ENCODE results near the gene GUCD1.
"Not testable (repeated sequence)": the region's sequence is repeated elsewhere in the genome, so short reads cannot be mapped to it uniquely, and the experiment has no call there.

GUCD1 gene

DNA sequence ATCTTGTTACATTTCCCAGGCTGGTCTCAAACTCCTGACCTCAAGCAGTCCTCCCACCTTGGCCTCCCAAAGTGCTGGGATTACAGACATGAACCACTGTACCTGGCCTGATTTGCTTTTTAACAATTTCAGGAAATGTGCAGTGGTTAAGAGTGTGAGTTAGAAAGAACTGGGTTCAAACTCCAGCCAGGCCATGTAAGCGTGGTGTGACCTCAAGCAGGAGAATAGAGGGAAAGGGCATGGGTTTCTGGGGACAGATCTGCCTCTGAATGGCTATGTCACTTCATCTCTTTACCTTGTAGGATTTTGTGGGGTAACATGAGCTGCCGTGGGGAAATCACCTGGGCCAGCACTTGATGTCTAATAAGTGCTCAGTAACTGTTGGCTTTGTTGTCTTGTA is 10.1 kb upstream of the GUCD1 start:
- no peak overlapping the region for H3K4me3 ChIP-seq (ENCODE audit: low read length)
- no peak for DNase-seq (ENCODE audit: low read depth)

GRCh38 chr22:24564376-24565058 is 9.6 kb upstream of the GUCD1 start:
- no peak for TF ChIP-seq CTCF (conservative IDR thresholded peaks at IDR 0.05; ENCODE audit: low read length)
- peak; percentile 70 for DNase-seq (ENCODE audit: low read depth)
- no peak overlapping the region for H3K4me3 ChIP-seq (ENCODE audit: low read length)

More for the DNA sequence above, 10.1 kb upstream of the GUCD1 start:
- no peak for TF ChIP-seq CTCF (conservative IDR thresholded peaks at IDR 0.05; ENCODE audit: low read length)

DNA sequence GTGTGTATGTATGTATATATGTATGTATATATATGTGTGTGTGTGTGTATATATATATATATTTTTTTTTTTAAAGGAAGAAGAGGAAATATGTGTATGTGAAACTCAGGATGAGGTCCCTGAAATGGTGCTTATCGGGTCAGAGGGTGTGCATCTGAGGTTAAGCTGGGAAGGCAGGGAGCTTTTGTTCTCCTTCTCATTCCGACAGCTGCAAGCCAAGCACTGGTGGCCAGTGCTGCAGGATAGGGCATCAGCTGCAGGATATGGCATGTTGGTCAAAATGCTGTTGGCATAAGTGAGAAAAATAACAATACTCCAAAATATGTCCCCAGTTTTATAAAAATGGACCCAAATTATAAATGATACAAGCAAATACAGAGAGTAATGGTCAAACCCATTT is 8.3 kb upstream of the GUCD1 start:
- DNase-seq (ENCODE audit: low read depth) = no peak
- no peak for TF ChIP-seq CTCF (conservative IDR thresholded peaks at IDR 0.05; ENCODE audit: low read length)
- H3K4me3 ChIP-seq (ENCODE audit: low read length) = no peak overlapping the region

DNA sequence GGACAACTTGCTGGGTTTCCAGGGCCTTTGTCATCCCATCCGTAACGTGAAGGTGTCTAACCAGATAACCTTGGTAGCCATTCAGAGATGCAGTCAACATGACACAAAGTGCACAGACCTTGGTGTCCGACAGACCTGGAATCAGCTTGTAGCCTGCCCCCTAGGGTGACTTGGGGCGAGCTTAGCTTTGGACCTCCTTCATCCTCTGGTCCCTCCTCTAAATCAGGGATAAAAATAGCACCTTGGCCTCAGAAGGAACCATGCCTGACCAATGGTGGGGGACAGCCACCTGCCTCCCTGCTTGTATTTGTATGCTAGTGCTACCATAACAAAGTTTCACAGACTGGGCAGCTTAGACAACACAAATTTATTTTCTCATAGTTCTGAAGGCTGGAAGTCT is 4.5 kb upstream of the GUCD1 start:
- no peak for DNase-seq (ENCODE audit: low read depth)
- TF ChIP-seq CTCF (conservative IDR thresholded peaks at IDR 0.05; ENCODE audit: low read length) = no peak
- H3K4me3 ChIP-seq (ENCODE audit: low read length) = no peak overlapping the region

GRCh38 chr22:24555165-24556039 is 464 bp upstream of the GUCD1 start, which contains the start of gene SNRPD3:
Gene SNRPD3 (plus strand): TSS chr22:24555999. CDS start chr22:24557675, 1,676 bp downstream.
- H3K4me3 ChIP-seq (ENCODE audit: low read length) = peak within 1 kb of the TSS; percentile 99
- TF ChIP-seq CTCF (conservative IDR thresholded peaks at IDR 0.05; ENCODE audit: low read length) = no peak; the same call in 1 of the 2 replicates
- peak; percentile 98 for DNase-seq (ENCODE audit: low read depth)

- TF ChIP-seq CTCF (conservative IDR thresholded peaks at IDR 0.05; ENCODE audit: low read length) = no peak
- peak; percentile 16 for DNase-seq (ENCODE audit: low read depth)
- H3K4me3 ChIP-seq (ENCODE audit: low read length) = peak overlapping the region; percentile 92
Observed at GRCh38 chr22:24553597-24554312, 1.2 kb downstream of the GUCD1 start.

GRCh38 chr22:24552503-24553286 is 2.2 kb downstream of the GUCD1 start:
- H3K4me3 ChIP-seq (ENCODE audit: low read length) = 0 out of 2 replicates have a peak overlapping the region, but pooled peaks have one; percentile 92
- DNase-seq (ENCODE audit: low read depth) = not testable (repeated sequence)
